Measurements from ENCODE around the gene TF.

DNA sequence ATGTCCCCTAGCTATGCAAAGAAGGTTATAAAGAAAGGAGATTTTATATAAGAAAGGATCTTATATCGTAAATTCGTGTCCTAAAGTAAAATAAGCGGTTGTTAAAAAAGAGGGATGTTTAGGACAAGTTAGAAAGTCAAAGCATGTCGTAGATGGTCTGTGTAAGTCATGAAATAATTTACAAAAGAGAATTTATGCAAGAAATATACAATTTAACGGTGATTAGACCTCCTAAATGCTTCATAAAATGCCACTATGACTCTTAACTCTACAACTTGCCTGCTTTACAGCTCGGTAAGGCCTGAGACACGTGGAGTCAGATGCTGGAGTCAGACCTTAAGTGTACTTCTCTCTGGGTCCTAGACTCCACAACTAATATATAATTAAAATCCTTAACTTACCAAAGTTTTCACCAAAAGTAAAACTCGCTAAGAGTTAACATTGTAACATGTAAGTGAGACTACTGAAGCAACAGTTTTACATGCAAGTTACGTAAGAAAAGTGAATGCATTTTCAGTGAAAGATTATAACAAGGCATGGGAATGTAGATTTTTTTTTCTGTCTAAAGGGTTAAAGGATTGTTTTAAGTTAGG is 46.1 kb downstream of the TF start:
- TF ChIP-seq MAX (IDR thresholded peaks at IDR 0.05; ENCODE audit: low read depth, low read length) (no peak), CTCF (IDR thresholded peaks at IDR 0.05; ENCODE audit: low read depth, low read length) (no peak), POLR2A (IDR thresholded peaks at IDR 0.05; ENCODE audit: extremely low read depth, insufficient read length) (no peak), MYC (IDR thresholded peaks at IDR 0.05; ENCODE audit: low read depth, low read length) (no peak)
